Prostate gland (tissue), 2 donors: ENCODE data around the gene CAMK2N1.

Source experiments
- CTCF ChIP-seq, 4 experiments: fragments of 200-600 bp in 2 of 4; fragments of 450-650 bp in 2 of 4; sonication (generic) in 2 of 4; IDR thresholded peaks; 1 replicate in 3 of 4; 2 replicates in 1 of 4; pipeline ENCODE4 v1.5.1; 2016 to 2019; ENCODE audit warnings: antibody characterized with exemption in 4 of 4, mild to moderate bottlenecking in 2 of 4, moderate library complexity in 2 of 4
- POLR2A ChIP-seq: fragments of 450-650 bp; IDR thresholded peaks from one replicate; pipeline ENCODE4 v1.6.1; 2016; ENCODE audit warnings: antibody characterized with exemption, mild to moderate bottlenecking

- TF ChIP-seq CTCF (IDR thresholded peaks at IDR 0.05) (no peak), POLR2A (no peak)
These were observed 10.2 kb upstream of the CAMK2N1 start for GRCh38 chr1:20496241-20496661.
